CD4-positive, CD25-positive, alpha-beta regulatory T cell (primary cell): Measurements from ENCODE around the gene STMND1. TPM values are rescaled to one million over a fixed set of nuclear protein-coding genes. Genes with fewer than 3 reads are reported as not detected.
"Not testable (repeated sequence)": the region's sequence is repeated elsewhere in the genome, so short reads cannot be mapped to it uniquely, and the experiment has no call there.

Experiments
- ATAC-seq, 2 donors: fragments of 150-1000 bp; cut with Tn5 transposase; one replicate each; pipeline ENCODE4 v1.10.0; 2021; ENCODE audit warnings: low read depth in 2 of 2, moderate number of reproducible peaks in 2 of 2, moderate library complexity in 1 of 2
- DNase-seq, 3 donors: peaks; one replicate each; pipeline versions ENCODE4 v3.0.0 to v3.0.0-alpha.2; 2012 to 2022; ENCODE audit warnings: mixed read lengths in 1 of 3
- H3K27ac ChIP-seq: one replicate; pipeline ENCODE4 v1.7.0; 2013; ENCODE audit warnings: mild to moderate bottlenecking, low read length; ENCODE audit not compliant: insufficient read depth, poor library complexity, severe bottlenecking
- H3K27me3 ChIP-seq: one replicate; pipeline ENCODE4 v1.7.0; 2013; ENCODE audit warnings: low read length; ENCODE audit not compliant: control insufficient read depth, insufficient read depth
- H3K36me3 ChIP-seq: one replicate; pipeline ENCODE4 v1.7.0; 2013; ENCODE audit warnings: mild to moderate bottlenecking, low read length, moderate library complexity; ENCODE audit not compliant: control insufficient read depth, insufficient read depth
- H3K4me1 ChIP-seq: 2 replicates; pipeline ENCODE4 v1.7.0; 2013; ENCODE audit warnings: mild to moderate bottlenecking, low read length; ENCODE audit not compliant: insufficient read depth, control insufficient read depth, poor library complexity, severe bottlenecking
- H3K4me3 ChIP-seq: one replicate; pipeline ENCODE4 v1.7.0; 2013; ENCODE audit warnings: low read depth, mild to moderate bottlenecking, low read length, moderate library complexity
- H3K9me3 ChIP-seq, 2 experiments: 1 replicate in 1 of 2; 2 replicates in 1 of 2; pipeline ENCODE4 v1.7.0; 2013; ENCODE audit warnings: low read length in 2 of 2, mild to moderate bottlenecking in 1 of 2, moderate library complexity in 1 of 2; ENCODE audit not compliant: control insufficient read depth in 2 of 2
- H3K27ac Mint-ChIP-seq, 3 donors: one replicate each; pipeline ENCODE4 v1.8.0; 2020 to 2022; ENCODE audit warnings: mild to moderate bottlenecking in 3 of 3, mixed read lengths in 3 of 3, moderate library complexity in 2 of 3
- H3K27me3 Mint-ChIP-seq: one replicate; pipeline ENCODE4 v1.8.0; 2022; ENCODE audit warnings: mild to moderate bottlenecking, mixed read lengths
- H3K36me3 Mint-ChIP-seq: one replicate; pipeline ENCODE4 v1.8.0; 2020; ENCODE audit warnings: mixed read lengths
- H3K4me1 Mint-ChIP-seq, 4 donors: one replicate each; pipeline ENCODE4 v1.8.0; 2020 to 2022; ENCODE audit warnings: mixed read lengths in 4 of 4, mild to moderate bottlenecking in 1 of 4
- H3K4me3 Mint-ChIP-seq, 4 donors: one replicate each; pipeline ENCODE4 v1.8.0; 2020 to 2022; ENCODE audit warnings: mild to moderate bottlenecking in 4 of 4, mixed read lengths in 4 of 4, moderate library complexity in 3 of 4
- H3K9me3 Mint-ChIP-seq, 7 donors: one replicate each; pipeline ENCODE4 v1.8.0; 2020 to 2022; ENCODE audit warnings: mixed read lengths in 7 of 7, mild to moderate bottlenecking in 3 of 7, moderate library complexity in 2 of 7
- polyA plus RNA-seq, 4 donors: library from polyadenylated mRNA; unstranded; fragments of 300-500 nt; fragmentation: Illumina TruSeq; gene quantifications; one replicate each; pipeline ENCODE4 v1.2.3, GENCODE V29; 2021
- total RNA-seq: library from RNA; stranded (reverse); gene quantifications from one replicate; pipeline ENCODE4 v1.2.3, GENCODE V29; 2022

STMND1 gene
- total and polyA plus RNA-seq, 5 donors from 2014 or later, result not detected

- no peak overlapping the region for H3K27ac ChIP-seq
- DNase-seq (no peak), ATAC-seq (no peak)
- no peaks in the 10 kb centered on the region for H3K9me3 ChIP-seq
- no peak overlapping the region for H3K4me3 Mint-ChIP-seq
- no peak overlapping the region for H3K4me3 ChIP-seq
- peaks cover 13% of the 10 kb centered on the region for H3K27me3 ChIP-seq
- H3K27me3 Mint-ChIP-seq, result peaks cover 20% of the 10 kb centered on the region
- H3K36me3 Mint-ChIP-seq, result no peaks in the 10 kb centered on the region
- no peak overlapping the region for H3K27ac Mint-ChIP-seq
- no peaks in the 10 kb centered on the region for H3K4me1 ChIP-seq
- H3K4me1 Mint-ChIP-seq, result no peaks in the 10 kb centered on the region
- peaks cover 0 to 3% (median 0%) of the 10 kb centered on the region in 7 donors for H3K9me3 Mint-ChIP-seq
- no peaks in the 10 kb centered on the region for H3K36me3 ChIP-seq
Measured at GRCh38 chr6:17062871-17063440, 38.9 kb upstream of the STMND1 start.

DNA sequence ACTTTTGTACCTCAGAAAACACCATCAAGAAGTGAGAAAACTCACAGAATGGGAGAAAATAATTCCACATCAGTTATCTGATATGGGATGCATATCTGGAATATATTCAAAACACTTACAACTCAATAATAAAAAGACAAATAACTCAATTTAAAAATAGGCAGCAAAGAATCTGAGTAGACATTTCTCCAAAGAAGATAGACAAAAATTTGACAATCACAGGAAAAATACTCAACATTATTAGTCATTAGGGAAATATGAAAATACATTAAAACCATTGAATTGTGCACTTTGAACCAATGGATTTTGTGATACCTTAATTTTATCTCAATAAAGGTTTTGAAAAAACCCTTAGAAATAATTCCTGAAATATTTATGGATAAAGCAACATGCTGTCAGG lies 36.9 kb upstream of the STMND1 start:
- no peak overlapping the region for H3K27ac Mint-ChIP-seq
- H3K27ac ChIP-seq, result no peak overlapping the region
- no peaks in the 10 kb centered on the region for H3K36me3 Mint-ChIP-seq
- H3K27me3 ChIP-seq, result peaks cover 13% of the 10 kb centered on the region
- no peaks in the 10 kb centered on the region for H3K36me3 ChIP-seq
- H3K9me3 Mint-ChIP-seq, result peaks cover 2 to 9% (median 4%) of the 10 kb centered on the region in 7 donors
- ATAC-seq (no peak), DNase-seq (no peak)
- no peaks in the 10 kb centered on the region for H3K4me1 ChIP-seq
- H3K4me3 Mint-ChIP-seq, result no peak overlapping the region
- H3K4me1 Mint-ChIP-seq, result no peaks in the 10 kb centered on the region
- H3K27me3 Mint-ChIP-seq, result peaks cover 20% of the 10 kb centered on the region
- peaks cover 0 to 2% of the 10 kb centered on the region in 2 experiments for H3K9me3 ChIP-seq
- H3K4me3 ChIP-seq, result no peak overlapping the region

DNA sequence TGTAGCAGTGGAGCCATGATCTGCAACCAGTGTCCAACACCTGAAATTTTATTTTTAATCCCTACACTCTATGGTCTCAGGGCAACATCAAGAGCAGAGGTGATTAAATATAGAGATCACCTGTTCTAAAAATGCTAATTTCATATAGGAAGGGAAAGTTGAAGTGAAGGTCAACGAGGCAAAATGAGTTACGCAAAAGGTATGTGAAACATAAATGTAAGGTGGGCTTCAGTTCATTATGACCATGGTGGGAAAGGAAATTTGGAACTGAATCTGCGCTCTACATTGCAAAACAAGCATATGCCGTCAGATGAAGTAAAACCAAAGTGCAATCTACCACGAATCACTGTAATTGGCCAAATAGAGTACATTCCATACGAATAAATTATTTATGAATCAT lies 35.2 kb upstream of the STMND1 start:
- DNase-seq (no peak), ATAC-seq (no peak)
- H3K4me3 ChIP-seq, result no peak overlapping the region
- H3K27ac Mint-ChIP-seq, result no peak overlapping the region
- H3K36me3 ChIP-seq, result no peaks in the 10 kb centered on the region
- no peaks in the 10 kb centered on the region for H3K36me3 Mint-ChIP-seq
- peaks cover 5% of the 10 kb centered on the region for H3K27me3 ChIP-seq
- peaks cover 0 to 2% of the 10 kb centered on the region in 2 experiments for H3K9me3 ChIP-seq
- no peaks in the 10 kb centered on the region for H3K4me1 Mint-ChIP-seq
- peaks cover 24% of the 10 kb centered on the region for H3K27me3 Mint-ChIP-seq
- no peak overlapping the region for H3K27ac ChIP-seq
- no peak overlapping the region for H3K4me3 Mint-ChIP-seq
- H3K9me3 Mint-ChIP-seq, result peaks cover 4 to 12% (median 5%) of the 10 kb centered on the region in 7 donors
- no peaks in the 10 kb centered on the region for H3K4me1 ChIP-seq

- H3K27me3 Mint-ChIP-seq, result peaks cover 12% of the 10 kb centered on the region
- ATAC-seq, H3K27ac Mint-ChIP-seq, H3K27ac ChIP-seq, H3K36me3 ChIP-seq, H3K27me3 ChIP-seq, H3K36me3 Mint-ChIP-seq, DNase-seq, H3K4me1 ChIP-seq, H3K9me3 ChIP-seq, H3K4me3 ChIP-seq, H3K4me1 Mint-ChIP-seq: not testable (repeated sequence)
- peak overlapping the region in 1 of 4 donors; percentile 47 for H3K4me3 Mint-ChIP-seq
- peaks cover 4 to 16% (median 8%) of the 10 kb centered on the region in 7 donors for H3K9me3 Mint-ChIP-seq
Measured at GRCh38 chr6:17068972-17069371, 32.9 kb upstream of the STMND1 start.

GRCh38 chr6:17070400-17070799 lies 31.4 kb upstream of the STMND1 start:
- H3K4me1 Mint-ChIP-seq, DNase-seq, H3K27me3 ChIP-seq, H3K36me3 Mint-ChIP-seq, H3K27ac Mint-ChIP-seq, ATAC-seq, H3K27ac ChIP-seq, H3K4me3 Mint-ChIP-seq, H3K9me3 ChIP-seq, H3K4me1 ChIP-seq, H3K36me3 ChIP-seq, H3K4me3 ChIP-seq: not testable (repeated sequence)
- H3K27me3 Mint-ChIP-seq, result peaks cover 12% of the 10 kb centered on the region
- H3K9me3 Mint-ChIP-seq, result peaks cover 4 to 16% (median 8%) of the 10 kb centered on the region in 7 donors

DNA sequence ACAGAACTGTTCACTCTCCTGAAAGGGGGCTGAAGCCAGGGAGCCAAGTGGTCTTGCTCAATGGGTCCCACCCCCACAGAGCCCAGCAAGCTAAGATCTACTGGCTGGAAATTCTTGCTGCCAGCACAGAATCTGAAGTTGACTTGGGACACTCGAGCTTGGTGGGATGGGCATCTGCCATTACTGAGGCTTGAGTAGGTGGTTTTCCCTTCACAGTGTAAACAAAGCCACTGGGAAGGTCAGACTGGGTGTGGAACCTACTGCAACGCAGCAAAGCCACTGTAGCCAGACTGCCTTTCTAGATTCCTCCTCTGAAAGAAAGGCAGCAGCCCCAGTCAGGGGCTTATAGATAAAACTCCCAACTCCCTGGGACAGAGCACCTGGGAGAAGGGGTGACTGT lies 28.3 kb upstream of the STMND1 start:
- ATAC-seq, result not testable (repeated sequence)
- H3K9me3 Mint-ChIP-seq, result peaks cover 0 to 21% (median 8%) of the 10 kb centered on the region in 7 donors

GRCh38 chr6:17081273-17081672 lies 20.6 kb upstream of the STMND1 start:
- Mint-ChIP-seq H3K27ac (no peak overlapping the region), H3K4me3 (no peak overlapping the region), H3K4me1 (no peaks in the 10 kb centered on the region), H3K27me3 (peaks cover 3% of the 10 kb centered on the region), H3K9me3 (peaks cover 0 to 3% (median 2%) of the 10 kb centered on the region in 7 donors), H3K36me3 (no peaks in the 10 kb centered on the region)
- ATAC-seq (no peak), DNase-seq (no peak)
- H3K4me1 ChIP-seq, result no peaks in the 10 kb centered on the region
- no peak overlapping the region for H3K27ac ChIP-seq
- no peaks in the 10 kb centered on the region for H3K27me3 ChIP-seq
- H3K9me3 ChIP-seq, result no peaks in the 10 kb centered on the region
- no peak overlapping the region for H3K4me3 ChIP-seq
- no peaks in the 10 kb centered on the region for H3K36me3 ChIP-seq

More for the DNA sequence above, 28.3 kb upstream of the STMND1 start:
- not testable (repeated sequence) for H3K27me3 ChIP-seq, H3K36me3 ChIP-seq, DNase-seq, H3K27me3 Mint-ChIP-seq, H3K36me3 Mint-ChIP-seq, H3K4me3 ChIP-seq, H3K4me3 Mint-ChIP-seq, H3K9me3 ChIP-seq, H3K27ac ChIP-seq, H3K27ac Mint-ChIP-seq, H3K4me1 ChIP-seq, H3K4me1 Mint-ChIP-seq

- no peak for DNase-seq
- no peak for ATAC-seq
- H3K36me3 Mint-ChIP-seq, result no peaks in the 10 kb centered on the region
- no peak overlapping the region for H3K4me3 Mint-ChIP-seq
- H3K27ac ChIP-seq, result no peak overlapping the region
- peaks cover 8% of the 10 kb centered on the region for H3K27me3 Mint-ChIP-seq
- H3K9me3 Mint-ChIP-seq, result peaks cover 0 to 3% (median 0%) of the 10 kb centered on the region in 7 donors
- no peaks in the 10 kb centered on the region for H3K4me1 ChIP-seq
- H3K9me3 ChIP-seq, result no peaks in the 10 kb centered on the region
- no peaks in the 10 kb centered on the region for H3K4me1 Mint-ChIP-seq
- no peak overlapping the region for H3K27ac Mint-ChIP-seq
- peaks cover under 1% of the 10 kb centered on the region for H3K27me3 ChIP-seq
- no peaks in the 10 kb centered on the region for H3K36me3 ChIP-seq
- no peak overlapping the region for H3K4me3 ChIP-seq
Measured at GRCh38 chr6:17081860-17082508, 19.9 kb upstream of the STMND1 start.
